Measurements from ENCODE around the gene HMCN1.

Gene HMCN1

DNA sequence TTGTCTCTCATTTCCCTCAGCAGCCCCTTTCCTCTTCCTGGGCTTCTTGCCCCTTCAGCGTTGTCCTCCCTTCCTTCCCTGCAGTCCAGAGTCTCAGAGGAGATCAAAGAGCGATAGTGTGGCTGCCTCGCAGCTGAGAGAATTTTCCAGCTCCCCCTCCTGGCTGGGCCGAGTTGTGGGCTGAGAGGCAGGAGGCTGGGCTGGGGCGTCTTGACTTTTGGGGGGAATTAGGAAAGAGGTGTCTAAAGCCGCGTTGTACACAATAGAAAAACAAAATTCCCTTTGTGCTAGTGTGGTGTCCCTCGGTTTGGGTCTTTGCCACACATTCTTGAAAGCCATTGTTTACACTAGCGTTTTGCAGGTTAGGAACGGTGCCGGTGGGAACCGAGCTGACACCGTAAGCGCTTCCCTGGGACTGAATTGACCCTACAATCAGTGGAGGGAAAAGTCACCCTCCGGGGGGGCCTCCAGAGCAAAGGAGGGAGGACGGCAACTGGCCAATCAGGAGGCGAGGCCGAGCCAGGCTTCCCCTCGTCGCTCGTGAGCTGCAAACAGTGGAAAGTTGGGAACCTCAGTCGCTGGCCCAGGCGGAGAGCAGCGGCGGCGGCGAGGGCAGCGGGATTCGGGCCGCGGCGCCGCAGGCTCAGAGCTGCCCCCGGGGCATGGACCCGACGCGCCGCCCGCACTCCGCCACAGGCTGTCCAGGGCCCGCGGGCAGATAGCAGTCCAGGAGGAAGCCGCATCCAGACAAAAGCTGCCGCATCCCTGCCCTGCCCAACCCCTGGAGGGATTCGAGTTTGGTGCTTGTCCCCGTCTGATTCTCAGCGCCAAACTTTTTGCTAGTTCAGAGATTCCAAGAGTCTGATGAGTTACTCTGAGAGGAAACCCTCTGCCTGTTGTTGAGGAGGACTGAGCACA, at the start of gene HMCN1:
Gene HMCN1 (plus strand): TSS at position 574 of the 918 bp plus-strand sequence. CDS start 389 bp downstream, outside the sequence.
- TF ChIP-seq, protein P1, sequence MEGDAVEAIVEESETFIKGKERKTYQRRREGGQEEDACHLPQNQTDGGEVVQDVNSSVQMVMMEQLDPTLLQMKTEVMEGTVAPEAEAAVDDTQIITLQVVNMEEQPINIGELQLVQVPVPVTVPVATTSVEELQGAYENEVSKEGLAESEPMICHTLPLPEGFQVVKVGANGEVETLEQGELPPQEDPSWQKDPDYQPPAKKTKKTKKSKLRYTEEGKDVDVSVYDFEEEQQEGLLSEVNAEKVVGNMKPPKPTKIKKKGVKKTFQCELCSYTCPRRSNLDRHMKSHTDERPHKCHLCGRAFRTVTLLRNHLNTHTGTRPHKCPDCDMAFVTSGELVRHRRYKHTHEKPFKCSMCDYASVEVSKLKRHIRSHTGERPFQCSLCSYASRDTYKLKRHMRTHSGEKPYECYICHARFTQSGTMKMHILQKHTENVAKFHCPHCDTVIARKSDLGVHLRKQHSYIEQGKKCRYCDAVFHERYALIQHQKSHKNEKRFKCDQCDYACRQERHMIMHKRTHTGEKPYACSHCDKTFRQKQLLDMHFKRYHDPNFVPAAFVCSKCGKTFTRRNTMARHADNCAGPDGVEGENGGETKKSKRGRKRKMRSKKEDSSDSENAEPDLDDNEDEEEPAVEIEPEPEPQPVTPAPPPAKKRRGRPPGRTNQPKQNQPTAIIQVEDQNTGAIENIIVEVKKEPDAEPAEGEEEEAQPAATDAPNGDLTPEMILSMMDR (IDR thresholded peaks at IDR 0.05) = peak; percentile 50

DNA sequence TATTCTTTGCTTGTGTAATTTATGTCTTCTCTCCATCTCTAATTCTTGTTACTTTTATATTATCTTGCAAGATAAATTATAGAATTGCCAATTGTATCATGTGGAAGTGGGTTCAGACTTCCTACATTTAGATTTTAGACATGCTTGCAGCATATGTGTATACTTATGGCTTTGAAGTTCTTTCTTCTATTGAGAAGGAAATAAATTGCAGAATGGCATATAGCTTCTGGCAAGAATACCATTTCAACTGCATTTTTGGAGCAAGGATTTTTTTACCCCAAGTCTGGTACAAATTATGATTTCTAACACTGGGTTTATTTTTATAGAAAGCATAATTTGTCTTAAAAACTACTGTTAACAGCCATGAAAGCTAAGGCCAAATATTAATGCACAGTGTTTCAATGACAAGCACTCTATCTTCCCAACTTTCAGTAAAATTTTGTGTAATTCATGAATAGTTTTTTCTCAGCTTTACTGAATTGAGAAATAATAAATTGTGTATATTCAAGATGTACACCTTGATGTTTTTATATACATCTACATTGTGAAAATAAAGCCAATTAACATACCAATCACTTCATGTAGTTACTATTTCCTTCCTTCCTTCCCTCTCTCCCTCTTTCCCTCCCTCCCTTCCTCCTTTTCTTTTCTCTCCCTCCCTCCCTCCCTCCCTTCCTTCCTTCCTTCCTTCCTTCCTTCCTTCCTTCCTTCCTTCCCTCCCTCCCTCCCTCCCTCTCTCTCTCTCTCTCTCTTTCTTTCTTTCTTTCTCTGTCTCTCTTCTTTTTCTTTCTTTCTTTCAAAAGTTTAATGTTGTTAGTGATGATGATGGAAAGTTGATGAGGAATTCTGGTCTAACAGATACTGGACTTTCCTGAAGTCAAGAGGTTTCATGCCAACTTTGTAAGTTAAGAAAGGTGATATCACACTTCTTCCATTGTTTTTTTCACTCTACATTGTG, 47.1 kb upstream of the HMCN1 start:
- TF ChIP-seq, protein P1 (IDR thresholded peaks at IDR 0.05) = no peak

DNA sequence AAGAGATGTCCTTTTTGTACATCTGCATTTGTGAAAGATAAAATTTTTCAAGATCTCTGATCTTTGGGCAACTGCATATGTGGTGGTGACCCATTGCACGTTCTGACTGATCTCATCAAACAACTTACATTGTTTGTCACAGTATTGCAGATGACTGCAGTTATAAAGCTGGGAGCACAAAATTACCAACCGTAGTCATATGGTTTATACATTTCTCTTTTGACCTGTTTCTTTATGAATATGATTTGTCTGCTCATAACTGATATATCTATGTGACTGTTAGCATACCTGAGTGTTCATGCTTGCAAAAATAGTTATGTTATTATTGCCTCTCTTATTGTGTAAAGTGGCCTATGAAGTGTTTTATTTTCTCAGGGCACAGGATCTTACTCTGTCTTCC, 43.7 kb upstream of the HMCN1 start:
- TF ChIP-seq, protein P1 (IDR thresholded peaks at IDR 0.05) = no peak

DNA sequence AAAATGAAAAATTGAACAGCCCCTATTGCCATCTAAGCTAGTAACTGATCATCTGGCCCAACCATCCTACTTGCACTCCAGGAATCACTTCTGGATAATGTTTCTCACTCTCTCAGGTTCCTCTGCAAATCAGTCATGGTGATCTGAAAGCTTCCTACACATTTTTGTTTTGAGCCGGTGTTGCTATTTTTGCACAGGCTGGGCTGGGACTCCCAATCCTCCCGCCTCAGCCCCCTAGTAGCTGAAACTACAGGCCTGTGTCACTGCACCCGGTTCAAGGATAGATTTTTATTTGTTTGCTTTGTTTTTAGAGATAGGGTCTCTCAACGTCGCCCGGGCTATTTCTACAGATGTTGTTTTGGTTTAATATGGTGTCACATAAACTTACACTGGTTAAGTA, 40.5 kb upstream of the HMCN1 start:
- TF ChIP-seq, protein P1 (IDR thresholded peaks at IDR 0.05) = no peak

GRCh38 chr1:185694081-185694480, 40.1 kb upstream of the HMCN1 start:
- TF ChIP-seq, protein P1 (IDR thresholded peaks at IDR 0.05) = no peak

DNA sequence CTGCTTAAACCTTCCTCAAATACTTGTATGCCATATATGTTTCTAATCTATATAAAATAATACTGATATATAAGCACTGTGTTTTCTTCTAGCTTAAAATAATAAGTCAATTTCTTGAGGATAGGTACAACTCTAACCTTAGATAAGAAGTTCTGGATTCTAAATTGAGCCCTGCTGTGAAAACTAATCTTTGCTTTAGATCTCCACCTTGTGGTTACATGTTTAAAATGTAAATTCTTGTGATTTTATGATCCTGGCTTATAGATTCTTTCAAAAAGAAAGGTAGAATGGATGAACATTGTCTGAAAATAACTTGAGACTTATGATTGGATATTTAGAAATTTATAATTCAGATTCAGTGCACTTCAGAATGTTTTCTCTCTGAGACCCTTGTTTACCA, 38.9 kb upstream of the HMCN1 start:
- TF ChIP-seq, protein P1 (IDR thresholded peaks at IDR 0.05) = peak; percentile 57

- TF ChIP-seq, protein P1 (IDR thresholded peaks at IDR 0.05) = no peak
These were observed 37.6 kb upstream of the HMCN1 start for GRCh38 chr1:185696422-185697150.
